Subcutaneous abdominal adipose tissue (tissue), 5 donors: Measurements from ENCODE around the gene NDP.
"Not testable (repeated sequence)": the region's sequence is repeated elsewhere in the genome, so short reads cannot be mapped to it uniquely, and the experiment has no call there.

Experiments used
- H3K27ac ChIP-seq: one replicate; pipeline ENCODE4 v1.7.0; 2013; ENCODE audit warnings: low read depth, mild to moderate bottlenecking, inconsistent platforms, low read length, moderate library complexity
- H3K27me3 ChIP-seq, 5 donors: one replicate each; pipeline ENCODE4 v1.7.0; 2013; ENCODE audit warnings: low read length in 5 of 5, inconsistent platforms in 1 of 5; ENCODE audit not compliant: control insufficient read depth in 5 of 5, insufficient read depth in 4 of 5
- H3K36me3 ChIP-seq, 5 donors: one replicate each; pipeline ENCODE4 v1.7.0; 2013; ENCODE audit warnings: low read length in 5 of 5; ENCODE audit not compliant: control insufficient read depth in 5 of 5, insufficient read depth in 5 of 5
- H3K4me1 ChIP-seq, 5 donors: one replicate each; pipeline ENCODE4 v1.7.0; 2013; ENCODE audit warnings: low read length in 5 of 5, mild to moderate bottlenecking in 3 of 5, moderate library complexity in 1 of 5; ENCODE audit not compliant: control insufficient read depth in 5 of 5, insufficient read depth in 5 of 5
- H3K4me3 ChIP-seq, 5 donors: one replicate each; pipeline ENCODE4 v1.7.0; 2013; ENCODE audit warnings: low read length in 5 of 5, low read depth in 1 of 5
- H3K9ac ChIP-seq, 5 donors: one replicate each; pipeline ENCODE4 v1.7.0; 2013; ENCODE audit warnings: low read length in 5 of 5, mild to moderate bottlenecking in 4 of 5, moderate library complexity in 3 of 5
- H3K9me3 ChIP-seq, 5 donors: one replicate each; pipeline ENCODE4 v1.7.0; 2013; ENCODE audit warnings: low read length in 5 of 5; ENCODE audit not compliant: control insufficient read depth in 5 of 5
- donor health status: healthy.
- donor health status: healthy.
- donor health status: healthy.
- donor health status: healthy.
- donor health status: healthy.

Gene NDP

GRCh38 chrX:43958529-43958928, 14.7 kb downstream of the NDP start:
- no peak overlapping the region for H3K9ac ChIP-seq
- peaks cover 0 to 6% (median 0%) of the 10 kb centered on the region in 5 donors for H3K9me3 ChIP-seq
- H3K4me3 ChIP-seq = no peak overlapping the region
- no peaks in the 10 kb centered on the region for H3K36me3 ChIP-seq
- peaks cover 0 to 14% (median 8%) of the 10 kb centered on the region in 5 donors for H3K27me3 ChIP-seq
- H3K27ac ChIP-seq = no peak overlapping the region
- H3K4me1 ChIP-seq = no peaks in the 10 kb centered on the region

DNA sequence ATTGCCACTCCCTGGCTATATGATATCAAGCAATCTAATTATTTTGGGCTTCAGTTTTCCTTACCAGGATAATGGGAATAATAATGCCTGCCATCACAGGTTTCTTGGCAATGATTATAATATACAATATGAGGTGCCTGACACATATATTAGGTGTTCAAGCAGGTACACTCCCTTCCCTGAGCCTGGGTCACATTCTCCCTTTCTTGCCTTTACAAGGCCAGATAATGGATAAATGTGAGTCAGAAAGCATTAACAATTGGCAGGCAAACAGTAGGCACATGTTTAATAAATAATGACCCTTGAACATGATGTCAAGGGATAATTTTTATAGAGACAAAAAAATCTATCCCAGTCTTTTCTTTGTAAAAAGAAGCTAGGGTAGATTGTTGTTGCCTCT, 17.2 kb downstream of the NDP start:
- no peaks in the 10 kb centered on the region for H3K36me3 ChIP-seq
- H3K4me1 ChIP-seq = no peaks in the 10 kb centered on the region
- H3K9ac ChIP-seq = no peak overlapping the region
- peaks cover 3 to 21% (median 11%) of the 10 kb centered on the region in 5 donors for H3K27me3 ChIP-seq
- H3K4me3 ChIP-seq = no peak overlapping the region
- H3K9me3 ChIP-seq = no peaks in the 10 kb centered on the region
- no peak overlapping the region for H3K27ac ChIP-seq

DNA sequence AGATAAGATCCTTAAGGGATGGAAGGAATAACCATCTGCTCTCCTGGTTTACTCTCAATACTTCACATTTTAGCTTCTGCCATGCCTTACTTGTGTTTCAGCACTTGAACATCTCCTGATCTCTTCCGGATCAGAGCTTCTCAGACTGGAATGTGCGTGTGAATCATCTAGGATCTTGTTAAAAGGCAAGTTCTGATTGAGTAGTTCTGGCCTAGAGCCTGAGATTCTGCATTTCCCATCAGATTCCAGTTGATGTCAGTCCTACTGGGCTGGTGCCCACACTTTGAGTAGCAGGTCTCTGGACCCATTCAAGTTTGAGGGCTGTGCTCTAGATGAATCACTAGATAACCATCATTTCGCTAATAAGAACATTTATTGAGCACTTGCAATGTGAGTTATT, 20.0 kb downstream of the NDP start:
- Histone ChIP-seq H3K27me3 (peaks cover 3 to 21% (median 9%) of the 10 kb centered on the region in 5 donors), H3K36me3 (no peaks in the 10 kb centered on the region), H3K9me3 (no peaks in the 10 kb centered on the region), H3K4me1 (peaks cover 0 to 4% (median 0%) of the 10 kb centered on the region in 5 donors), H3K4me3 (no peak overlapping the region), H3K27ac (no peak overlapping the region), H3K9ac (no peak overlapping the region)

GRCh38 chrX:43949669-43950068, 23.5 kb downstream of the NDP start:
- Histone ChIP-seq H3K27ac (no peak overlapping the region), H3K9me3 (no peaks in the 10 kb centered on the region), H3K36me3 (no peaks in the 10 kb centered on the region), H3K4me1 (peaks cover 0 to 4% (median 0%) of the 10 kb centered on the region in 5 donors), H3K4me3 (no peak overlapping the region), H3K9ac (no peak overlapping the region), H3K27me3 (peaks cover 4 to 30% (median 9%) of the 10 kb centered on the region in 5 donors)

GRCh38 chrX:43940816-43941474, 32.2 kb downstream of the NDP start:
- Histone ChIP-seq H3K4me3 (no peak overlapping the region), H3K36me3 (no peaks in the 10 kb centered on the region), H3K4me1 (no peaks in the 10 kb centered on the region), H3K9ac (no peak overlapping the region), H3K27ac (no peak overlapping the region), H3K27me3 (peaks cover 0 to 5% (median 0%) of the 10 kb centered on the region in 5 donors), H3K9me3 (no peaks in the 10 kb centered on the region)

DNA sequence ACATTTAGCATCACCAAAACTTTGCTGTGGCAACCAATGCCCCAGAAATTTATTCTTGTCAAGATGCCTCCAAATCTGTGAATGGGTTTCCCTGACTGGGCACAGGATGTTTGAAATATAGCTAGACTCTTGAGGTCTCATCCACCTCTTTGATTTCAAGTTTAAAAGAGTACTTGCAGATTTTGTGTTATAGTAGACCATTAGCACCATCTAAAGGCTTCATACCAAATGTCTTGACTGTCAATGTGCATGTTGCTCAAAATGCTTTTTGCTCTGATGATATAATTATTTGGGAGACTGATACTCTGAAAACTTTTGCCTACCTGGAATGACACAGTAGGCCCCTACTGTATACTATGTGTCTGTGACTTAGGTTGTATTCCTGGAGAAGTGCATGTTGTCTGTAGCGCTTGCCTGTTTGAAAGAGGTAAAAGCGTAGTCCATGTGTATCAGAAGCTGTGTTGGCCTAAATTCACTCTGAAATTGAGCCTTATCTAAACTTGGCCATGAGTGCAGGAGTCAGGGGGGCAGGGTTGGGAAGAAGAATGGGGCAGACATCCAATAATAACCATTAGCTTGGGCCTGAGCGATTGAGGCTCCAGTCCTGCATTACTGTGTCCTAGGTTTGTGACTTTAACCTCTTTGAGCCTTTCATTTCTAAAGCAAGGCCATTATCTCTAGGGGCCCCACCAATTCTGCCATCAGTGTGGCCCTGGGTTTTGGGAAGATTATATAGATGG, 33.8 kb downstream of the NDP start:
- Histone ChIP-seq H3K4me3 (no peak overlapping the region), H3K4me1 (no peaks in the 10 kb centered on the region), H3K9ac (no peak overlapping the region), H3K9me3 (no peaks in the 10 kb centered on the region), H3K27ac (no peak overlapping the region), H3K27me3 (peaks cover 0 to 3% (median 0%) of the 10 kb centered on the region in 5 donors), H3K36me3 (no peaks in the 10 kb centered on the region)

DNA sequence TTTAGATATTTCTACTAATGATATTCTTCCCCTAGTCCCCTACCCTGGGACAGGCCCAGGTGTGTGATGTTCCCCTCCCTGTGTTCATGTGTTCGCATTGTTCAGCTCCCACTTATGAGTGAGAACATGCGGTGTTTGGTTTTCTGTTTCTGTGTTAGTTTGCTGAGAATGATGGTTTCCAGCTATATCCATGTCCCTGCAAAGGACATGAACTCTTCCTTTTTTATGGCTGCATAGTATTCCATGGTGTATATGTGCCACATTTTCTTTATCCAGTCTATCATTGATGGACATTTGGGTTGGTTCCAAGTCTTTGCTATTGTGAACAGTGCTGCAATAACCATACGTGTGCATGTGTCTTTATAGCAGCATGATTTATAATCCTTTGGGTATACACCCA, 51.2 kb downstream of the NDP start:
- H3K36me3 ChIP-seq, H3K27ac ChIP-seq, H3K4me1 ChIP-seq, H3K4me3 ChIP-seq, H3K9ac ChIP-seq, H3K27me3 ChIP-seq, H3K9me3 ChIP-seq: not testable (repeated sequence)

GRCh38 chrX:43910772-43911171, 62.4 kb downstream of the NDP start:
- not testable (repeated sequence) for H3K9ac ChIP-seq, H3K27ac ChIP-seq, H3K4me3 ChIP-seq

DNA sequence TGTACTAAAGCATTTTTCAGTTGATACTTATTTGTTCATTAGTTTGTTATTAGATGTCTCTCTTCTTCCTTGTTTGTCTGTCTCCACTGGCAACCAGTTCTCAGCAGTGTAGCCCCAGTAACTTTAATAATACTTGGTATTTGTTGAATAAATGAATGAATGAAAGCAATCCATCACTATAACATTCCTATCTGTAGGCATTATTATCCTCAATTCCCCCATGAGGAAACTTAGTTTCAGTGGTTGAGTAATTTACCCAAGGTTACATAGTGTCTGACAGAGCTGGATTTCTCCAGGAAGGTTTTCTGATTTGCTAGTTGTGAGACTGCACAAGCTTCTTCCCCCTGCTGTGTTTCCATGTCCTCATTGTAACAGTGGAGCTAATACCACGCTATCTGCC, 63.2 kb downstream of the NDP start:
- no peak overlapping the region for H3K27ac ChIP-seq
- no peaks in the 10 kb centered on the region for H3K4me1 ChIP-seq
- H3K36me3 ChIP-seq = no peaks in the 10 kb centered on the region
- H3K27me3 ChIP-seq = peaks cover 0 to 6% (median 4%) of the 10 kb centered on the region in 5 donors
- no peaks in the 10 kb centered on the region for H3K9me3 ChIP-seq
- H3K9ac ChIP-seq = no peak overlapping the region
- H3K4me3 ChIP-seq = no peak overlapping the region

More at GRCh38 chrX:43910772-43911171, 62.4 kb downstream of the NDP start:
- H3K9me3 ChIP-seq, H3K27me3 ChIP-seq, H3K4me1 ChIP-seq, H3K36me3 ChIP-seq: not testable (repeated sequence)

DNA sequence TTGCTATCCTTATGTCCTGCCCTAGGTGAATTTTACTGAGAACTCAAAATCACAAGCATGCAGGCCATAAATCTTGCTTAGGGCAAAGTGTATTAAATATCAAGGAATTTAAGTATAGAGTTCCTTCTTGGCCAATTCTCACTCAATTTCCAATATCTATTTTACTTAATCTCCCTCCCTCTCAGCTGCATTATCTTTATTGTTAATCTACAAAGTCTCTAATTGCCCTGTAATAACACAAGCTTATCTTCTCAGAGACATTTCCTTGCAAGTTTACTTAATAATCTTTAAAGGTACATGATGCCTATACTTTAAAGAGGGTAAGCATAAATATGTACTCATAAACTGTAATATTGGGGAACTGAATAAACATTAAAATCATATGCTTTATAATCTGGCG, 64.0 kb downstream of the NDP start:
- H3K36me3 ChIP-seq = no peaks in the 10 kb centered on the region
- no peak overlapping the region for H3K9ac ChIP-seq
- no peaks in the 10 kb centered on the region for H3K4me1 ChIP-seq
- H3K27me3 ChIP-seq = peaks cover 0 to 8% (median 7%) of the 10 kb centered on the region in 5 donors
- no peak overlapping the region for H3K4me3 ChIP-seq
- no peak overlapping the region for H3K27ac ChIP-seq
- no peaks in the 10 kb centered on the region for H3K9me3 ChIP-seq
